DND-41 (cell line): ENCODE measurements around the gene MPP7.

Experiments used
- ATAC-seq: fragments of 200-7000 bp; cut with Tn5 transposase; 3 replicates; pipeline ENCODE4 v1.9.1; 2021; ENCODE audit warnings: low read depth; ENCODE audit not compliant: insufficient read depth
- DNase-seq: peaks from one replicate; pipeline ENCODE4 v3.0.0-alpha.2; 2020
- H2AFZ ChIP-seq: 2 replicates; pipeline ENCODE4 v1.6.0; 2012; ENCODE audit warnings: low read depth, low read length
- H3K27ac ChIP-seq: 2 replicates; pipeline ENCODE4 v1.5.1; 2012; ENCODE audit warnings: low read length, inconsistent platforms
- H3K27me3 ChIP-seq: fragments of 200-600 bp; sonication (generic); 2 replicates; pipeline ENCODE4 v1.6.0; 2012; ENCODE audit warnings: low read length, mild to moderate bottlenecking, inconsistent platforms; ENCODE audit not compliant: insufficient read depth, poor library complexity
- H3K36me3 ChIP-seq: 2 replicates; pipeline ENCODE4 v1.5.1; 2012; ENCODE audit warnings: low read length, inconsistent platforms; ENCODE audit not compliant: insufficient read depth
- H3K4me1 ChIP-seq: 2 replicates; pipeline ENCODE4 v1.5.1; 2012; ENCODE audit warnings: mild to moderate bottlenecking, low read length; ENCODE audit not compliant: insufficient read depth
- H3K4me2 ChIP-seq: 2 replicates; pipeline ENCODE4 v1.6.0; 2012; ENCODE audit warnings: mild to moderate bottlenecking, moderate library complexity, low read length, inconsistent platforms; ENCODE audit not compliant: insufficient read depth
- H3K4me3 ChIP-seq, 2 experiments: fragments of 200-600 bp in 1 of 2; shearing (Covaris generic) in 1 of 2; 2 replicates each; pipeline ENCODE4 v1.5.1; 2012 to 2016; ENCODE audit warnings: inconsistent platforms in 2 of 2, low read length in 2 of 2, mild to moderate bottlenecking in 2 of 2, low read depth in 1 of 2, moderate library complexity in 1 of 2
- H3K79me2 ChIP-seq: 2 replicates; pipeline ENCODE4 v1.6.0; 2012; ENCODE audit warnings: low read length, inconsistent platforms; ENCODE audit not compliant: insufficient read depth
- H3K9ac ChIP-seq: 2 replicates; pipeline ENCODE4 v1.6.0; 2012; ENCODE audit warnings: low read depth, mild to moderate bottlenecking, inconsistent platforms, low read length, moderate library complexity
- H3K9me3 ChIP-seq: 2 replicates; pipeline ENCODE4 v1.5.1; 2012; ENCODE audit warnings: low read length, moderate library complexity, mild to moderate bottlenecking, inconsistent platforms; ENCODE audit not compliant: insufficient read depth, severe bottlenecking
- H4K20me1 ChIP-seq: 2 replicates; pipeline ENCODE4 v1.6.0; 2012; ENCODE audit warnings: low read length; ENCODE audit not compliant: insufficient read depth
- EZH2 ChIP-seq: IDR thresholded peaks from 3 replicates; pipeline ENCODE4 v1.6.1; 2012; ENCODE audit warnings: borderline replicate concordance, low read depth, mild to moderate bottlenecking, moderate library complexity, low read length, inconsistent platforms; ENCODE audit not compliant: severe bottlenecking
- TF ChIP-seq, protein P1 (sequence below): IDR thresholded peaks from 2 replicates; pipeline ENCODE4 v1.5.1; 2012; ENCODE audit warnings: borderline replicate concordance, low read length, moderate library complexity, mild to moderate bottlenecking; ENCODE audit not compliant: poor library complexity, severe bottlenecking; ENCODE audit errors: extremely low read depth

Gene MPP7

DNA sequence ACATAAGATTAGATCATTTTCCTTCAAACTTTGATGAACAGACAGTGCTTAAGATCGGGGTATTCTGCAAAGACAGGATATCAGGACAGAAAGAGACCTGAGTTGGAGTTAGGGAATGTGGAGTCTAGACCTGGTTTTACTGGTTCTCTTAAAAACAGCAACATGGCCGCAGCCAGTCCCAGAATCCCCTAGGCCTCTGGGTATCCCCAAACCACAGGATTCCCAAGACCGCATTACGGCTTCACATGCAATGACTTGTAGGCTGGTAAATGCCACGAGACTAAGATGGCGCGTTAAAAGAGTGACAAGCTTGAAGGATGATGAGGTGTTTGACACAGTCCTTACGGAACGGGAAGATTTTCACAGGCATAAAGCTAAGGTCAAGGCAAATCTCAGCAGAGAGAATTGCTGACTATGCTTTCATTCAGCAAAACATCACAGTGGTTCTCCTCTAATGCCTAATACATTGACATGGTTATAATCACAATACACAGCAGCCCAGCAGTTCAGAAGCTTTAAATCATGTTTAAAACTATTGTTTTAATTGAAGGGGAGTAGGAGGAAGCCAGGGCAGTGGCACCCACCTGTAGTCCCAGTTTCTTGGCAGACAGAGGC, 32.9 kb downstream of the MPP7 start:
- Histone ChIP-seq H3K36me3 (no peaks in the 10 kb centered on the region), H4K20me1 (no peaks in the 10 kb centered on the region), H3K27me3 (peaks cover 3% of the 10 kb centered on the region), H3K9me3 (no peaks in the 10 kb centered on the region), H3K4me3 (no peak overlapping the region), H3K79me2 (no peaks in the 10 kb centered on the region), H3K4me2 (no peak overlapping the region), H3K27ac (no peak overlapping the region), H3K4me1 (no peaks in the 10 kb centered on the region), H3K9ac (no peak overlapping the region), H2AFZ (no peak overlapping the region)
- ATAC-seq: no peak
- TF ChIP-seq EZH2: no peak
- TF ChIP-seq, protein P1, sequence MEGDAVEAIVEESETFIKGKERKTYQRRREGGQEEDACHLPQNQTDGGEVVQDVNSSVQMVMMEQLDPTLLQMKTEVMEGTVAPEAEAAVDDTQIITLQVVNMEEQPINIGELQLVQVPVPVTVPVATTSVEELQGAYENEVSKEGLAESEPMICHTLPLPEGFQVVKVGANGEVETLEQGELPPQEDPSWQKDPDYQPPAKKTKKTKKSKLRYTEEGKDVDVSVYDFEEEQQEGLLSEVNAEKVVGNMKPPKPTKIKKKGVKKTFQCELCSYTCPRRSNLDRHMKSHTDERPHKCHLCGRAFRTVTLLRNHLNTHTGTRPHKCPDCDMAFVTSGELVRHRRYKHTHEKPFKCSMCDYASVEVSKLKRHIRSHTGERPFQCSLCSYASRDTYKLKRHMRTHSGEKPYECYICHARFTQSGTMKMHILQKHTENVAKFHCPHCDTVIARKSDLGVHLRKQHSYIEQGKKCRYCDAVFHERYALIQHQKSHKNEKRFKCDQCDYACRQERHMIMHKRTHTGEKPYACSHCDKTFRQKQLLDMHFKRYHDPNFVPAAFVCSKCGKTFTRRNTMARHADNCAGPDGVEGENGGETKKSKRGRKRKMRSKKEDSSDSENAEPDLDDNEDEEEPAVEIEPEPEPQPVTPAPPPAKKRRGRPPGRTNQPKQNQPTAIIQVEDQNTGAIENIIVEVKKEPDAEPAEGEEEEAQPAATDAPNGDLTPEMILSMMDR: no peak
- no peak for DNase-seq

DNA sequence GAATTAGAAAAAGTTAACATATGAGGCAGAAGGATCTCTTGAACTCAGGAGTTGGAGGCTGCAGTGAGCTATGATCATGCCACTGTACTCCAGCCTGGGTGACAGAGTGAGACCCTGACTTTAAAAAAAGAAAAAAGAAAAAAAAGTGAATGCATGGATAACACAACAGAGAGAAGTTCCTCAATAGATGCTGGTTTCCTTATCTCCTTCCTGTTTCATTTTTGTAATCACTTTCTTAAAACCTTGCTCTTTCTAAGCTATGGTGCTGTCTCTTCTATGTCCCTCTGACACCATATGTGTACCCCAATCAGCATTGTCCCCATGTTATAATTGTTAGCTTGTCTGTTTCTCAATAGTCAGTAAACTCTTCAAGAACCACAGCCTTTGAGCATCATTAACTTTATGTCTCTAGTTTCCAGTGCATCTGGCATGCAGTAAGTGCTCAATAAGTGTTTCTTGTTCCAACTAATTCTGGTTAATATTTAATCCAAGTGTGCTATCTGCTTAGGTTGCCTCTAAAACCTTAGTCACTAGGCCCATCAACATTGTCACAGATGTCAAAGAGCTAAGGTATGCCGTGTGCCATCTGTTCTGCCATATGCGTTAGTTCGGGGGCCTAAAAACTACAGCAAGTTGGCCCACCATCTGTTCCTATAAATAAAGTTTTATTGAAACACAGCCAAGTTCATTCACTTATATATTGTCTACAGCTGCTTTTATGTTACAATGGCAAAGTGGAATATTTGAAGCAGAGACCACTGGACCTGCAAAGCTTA, 36.2 kb downstream of the MPP7 start:
- no peaks in the 10 kb centered on the region for H4K20me1 ChIP-seq
- H3K9ac ChIP-seq: no peak overlapping the region
- H3K9me3 ChIP-seq: no peaks in the 10 kb centered on the region
- ATAC-seq (no peak), DNase-seq (no peak)
- H3K27ac ChIP-seq: no peak overlapping the region
- peaks cover 3% of the 10 kb centered on the region for H3K27me3 ChIP-seq
- no peaks in the 10 kb centered on the region for H3K36me3 ChIP-seq
- H2AFZ ChIP-seq: no peak overlapping the region
- H3K4me1 ChIP-seq: no peaks in the 10 kb centered on the region
- TF ChIP-seq, protein P1: no peak
- no peak for TF ChIP-seq EZH2
- no peak overlapping the region for H3K4me2 ChIP-seq
- no peak overlapping the region for H3K4me3 ChIP-seq
- H3K79me2 ChIP-seq: no peaks in the 10 kb centered on the region

DNA sequence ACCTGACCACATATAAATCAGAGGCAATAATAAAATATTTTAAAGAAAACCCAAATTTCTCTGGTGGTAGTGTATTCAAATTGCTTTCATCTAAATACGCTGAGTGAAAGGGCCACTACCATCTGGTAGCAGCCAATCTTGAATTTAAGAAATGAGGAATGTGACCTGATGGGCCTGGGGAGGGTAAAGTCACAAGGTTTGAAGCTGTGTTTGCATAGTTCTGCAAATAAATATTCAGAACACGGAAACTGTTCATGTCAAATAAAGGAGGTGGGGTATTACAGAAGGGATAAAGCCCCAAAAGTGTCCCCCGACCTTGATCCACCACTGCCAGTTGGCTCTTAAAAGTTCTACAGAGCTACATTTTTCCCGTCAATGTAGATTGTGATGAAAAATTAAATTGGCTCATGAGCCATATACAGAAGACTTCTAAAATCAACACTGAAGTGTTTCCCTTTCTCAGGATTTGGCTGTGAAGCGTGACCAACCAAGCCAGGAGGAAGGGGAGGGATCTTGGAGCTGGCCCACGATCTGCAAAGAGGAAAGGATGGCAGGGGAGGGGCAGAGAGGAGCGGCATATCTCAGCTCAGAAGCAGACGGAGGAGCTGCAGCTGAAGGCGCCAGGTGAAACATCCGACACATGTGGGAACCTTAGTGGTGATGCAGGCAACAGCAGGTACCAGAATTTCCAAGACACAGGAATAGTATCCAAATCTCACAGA, 39.6 kb downstream of the MPP7 start:
- no peak overlapping the region for H3K27ac ChIP-seq
- no peak for ATAC-seq
- no peak overlapping the region for H2AFZ ChIP-seq
- no peaks in the 10 kb centered on the region for H3K4me1 ChIP-seq
- no peaks in the 10 kb centered on the region for H4K20me1 ChIP-seq
- no peak overlapping the region for H3K4me3 ChIP-seq
- H3K9ac ChIP-seq: no peak overlapping the region
- no peak for DNase-seq
- no peak for TF ChIP-seq EZH2
- TF ChIP-seq, protein P1: no peak
- no peaks in the 10 kb centered on the region for H3K9me3 ChIP-seq
- no peaks in the 10 kb centered on the region for H3K36me3 ChIP-seq
- H3K79me2 ChIP-seq: no peaks in the 10 kb centered on the region
- no peaks in the 10 kb centered on the region for H3K27me3 ChIP-seq
- H3K4me2 ChIP-seq: no peak overlapping the region
